ENCODE measurements around the gene SLC4A7. TPM values are rescaled to one million over a fixed set of nuclear protein-coding genes. Genes with fewer than 3 reads are reported as not detected.

SLC4A7 gene
- total RNA-seq, 2 experiments from 2014 or later = 74.7 to 75.5 TPM

- Mint-ChIP-seq H3K27me3 (no peaks in the 10 kb centered on the region), H3K9me3 (no peaks in the 10 kb centered on the region), H3K27ac (peak overlapping the region; percentile 98), H3K36me3 (ENCODE audit: low read depth) (peaks cover 36% of the 10 kb centered on the region), H3K4me3 (peak overlapping the region; percentile 100), H3K4me1 (peaks cover 41% of the 10 kb centered on the region)
- POLR2A ChIA-PET = interaction anchor here (0.6 to 4.5 kb wide), 14 partner anchors 9 to 861 kb away, joined by 3 to 30 read pairs (median 4); partner anchors contain the start of gene NEK10
- DNase-seq = peak; percentile 44
- CTCF ChIA-PET = interaction anchor here (1.1 to 1.8 kb wide), 5 partner anchors 16 to 198 kb away, joined by 3 to 7 read pairs (median 3); no protein-coding TSS in a partner anchor
Observed at GRCh38 chr3:27483117-27484014, 818 bp downstream of the SLC4A7 start.

- CTCF ChIA-PET = interaction anchor here (0.6 to 1.3 kb wide), 4 partner anchors 13 to 201 kb away, joined by 3 to 9 read pairs (median 3); no protein-coding TSS in a partner anchor
- Mint-ChIP-seq H3K27me3 (no peaks in the 10 kb centered on the region), H3K4me1 (peaks cover 53% of the 10 kb centered on the region), H3K27ac (peak overlapping the region; percentile 92), H3K9me3 (peaks cover 14% of the 10 kb centered on the region), H3K36me3 (ENCODE audit: low read depth) (peaks cover 65% of the 10 kb centered on the region), H3K4me3 (peak overlapping the region; percentile 52)
- POLR2A ChIA-PET = interaction anchor here (0.8 to 1.5 kb wide), 11 partner anchors 8 to 200 kb away, joined by 3 to 6 read pairs (median 3); partner anchors contain the start of gene NEK10
- peak; percentile 29 for DNase-seq
Observed at GRCh38 chr3:27479806-27480543, 4.2 kb downstream of the SLC4A7 start.

- Mint-ChIP-seq H3K4me1 (peaks cover 32% of the 10 kb centered on the region), H3K9me3 (peaks cover 10% of the 10 kb centered on the region), H3K4me3 (no peak overlapping the region), H3K27me3 (no peaks in the 10 kb centered on the region), H3K36me3 (ENCODE audit: low read depth) (peaks cover 39% of the 10 kb centered on the region), H3K27ac (no peak overlapping the region)
- ChIA-PET POLR2A (interaction anchor here (0.7 to 1.4 kb wide), 5 partner anchors 8 to 103 kb away, joined by 3 to 4 read pairs (median 3); partner anchors contain the start of gene NEK10), CTCF (interaction anchor here (0.7 to 1.6 kb wide), 6 partner anchors 14 to 209 kb away, joined by 3 to 8 read pairs (median 4); no protein-coding TSS in a partner anchor)
- no peak for DNase-seq
Observed at GRCh38 chr3:27471923-27472550, 12.1 kb downstream of the SLC4A7 start.

- H3K27ac Mint-ChIP-seq = no peak overlapping the region
- H3K4me3 Mint-ChIP-seq = no peak overlapping the region
- no peaks in the 10 kb centered on the region for H3K9me3 Mint-ChIP-seq
- H3K4me1 Mint-ChIP-seq = peaks cover 16% of the 10 kb centered on the region
- peaks cover 23% of the 10 kb centered on the region for H3K36me3 Mint-ChIP-seq (ENCODE audit: low read depth)
- no peaks in the 10 kb centered on the region for H3K27me3 Mint-ChIP-seq
- DNase-seq = no peak
- ChIA-PET POLR2A (interaction anchor here (1.2 to 2.6 kb wide), 4 partner anchors 11 to 16 kb away, joined by 3 to 8 read pairs (median 4); partner anchors contain the start of gene SLC4A7), CTCF (interaction anchor here (0.6 to 4.0 kb wide), 18 partner anchors 9 to 217 kb away, joined by 3 to 22 read pairs (median 4); partner anchors contain the start of gene SLC4A7)
Observed at GRCh38 chr3:27468283-27468886, 15.8 kb downstream of the SLC4A7 start.

GRCh38 chr3:27467545-27467944, 16.6 kb downstream of the SLC4A7 start:
- peaks cover 1% of the 10 kb centered on the region for H3K9me3 Mint-ChIP-seq
- peaks cover 19% of the 10 kb centered on the region for H3K36me3 Mint-ChIP-seq (ENCODE audit: low read depth)
- CTCF ChIA-PET = interaction anchor here (0.6 to 4.0 kb wide), 29 partner anchors 10 to 338 kb away, joined by 3 to 22 read pairs (median 4); partner anchors contain the start of genes NEK10 and SLC4A7
- peaks cover 17% of the 10 kb centered on the region for H3K4me1 Mint-ChIP-seq
- H3K27me3 Mint-ChIP-seq = no peaks in the 10 kb centered on the region
- no peak overlapping the region for H3K27ac Mint-ChIP-seq
- no peak for DNase-seq
- POLR2A ChIA-PET = interaction anchor here (0.8 to 1.4 kb wide), 4 partner anchors 12 to 98 kb away, joined by 3 read pairs; partner anchors contain the start of gene NEK10
- no peak overlapping the region for H3K4me3 Mint-ChIP-seq

GRCh38 chr3:27464646-27465045, 19.5 kb downstream of the SLC4A7 start:
- H3K27ac Mint-ChIP-seq = no peak overlapping the region
- POLR2A ChIA-PET = no interaction called here
- H3K9me3 Mint-ChIP-seq = peaks cover 2% of the 10 kb centered on the region
- DNase-seq = no peak
- CTCF ChIA-PET = interaction anchor here (0.6 to 1.8 kb wide), 4 partner anchors 12 to 329 kb away, joined by 3 to 5 read pairs (median 4); no protein-coding TSS in a partner anchor
- no peaks in the 10 kb centered on the region for H3K27me3 Mint-ChIP-seq
- peaks cover 13% of the 10 kb centered on the region for H3K4me1 Mint-ChIP-seq
- no peak overlapping the region for H3K4me3 Mint-ChIP-seq
- H3K36me3 Mint-ChIP-seq (ENCODE audit: low read depth) = peaks cover 27% of the 10 kb centered on the region

GRCh38 chr3:27462228-27462627, 22.0 kb downstream of the SLC4A7 start:
- H3K27ac Mint-ChIP-seq = no peak overlapping the region
- CTCF ChIA-PET = no interaction called here
- no peak overlapping the region for H3K4me3 Mint-ChIP-seq
- peaks cover 2% of the 10 kb centered on the region for H3K9me3 Mint-ChIP-seq
- H3K4me1 Mint-ChIP-seq = peaks cover 5% of the 10 kb centered on the region
- no peaks in the 10 kb centered on the region for H3K27me3 Mint-ChIP-seq
- peaks cover 27% of the 10 kb centered on the region for H3K36me3 Mint-ChIP-seq (ENCODE audit: low read depth)
- DNase-seq = no peak
- POLR2A ChIA-PET = no interaction called here

GRCh38 chr3:27458929-27459328, 25.3 kb downstream of the SLC4A7 start:
- Mint-ChIP-seq H3K4me1 (peaks cover 30% of the 10 kb centered on the region), H3K36me3 (ENCODE audit: low read depth) (peaks cover 30% of the 10 kb centered on the region), H3K27ac (no peak overlapping the region), H3K27me3 (no peaks in the 10 kb centered on the region), H3K9me3 (peaks cover 2% of the 10 kb centered on the region), H3K4me3 (no peak overlapping the region)
- POLR2A ChIA-PET = no interaction called here
- no peak for DNase-seq
- CTCF ChIA-PET = no interaction called here

GRCh38 chr3:27456554-27456953, 27.6 kb downstream of the SLC4A7 start:
- Mint-ChIP-seq H3K27me3 (no peaks in the 10 kb centered on the region), H3K4me3 (no peak overlapping the region), H3K9me3 (no peaks in the 10 kb centered on the region), H3K27ac (no peak overlapping the region), H3K36me3 (ENCODE audit: low read depth) (peaks cover 22% of the 10 kb centered on the region), H3K4me1 (peaks cover 42% of the 10 kb centered on the region)
- ChIA-PET CTCF (no interaction called here), POLR2A (no interaction called here)
- DNase-seq = no peak

GRCh38 chr3:27454914-27455313, 29.3 kb downstream of the SLC4A7 start:
- Mint-ChIP-seq H3K4me3 (no peak overlapping the region), H3K27ac (peak overlapping the region; percentile 55), H3K9me3 (no peaks in the 10 kb centered on the region), H3K4me1 (peaks cover 43% of the 10 kb centered on the region), H3K27me3 (no peaks in the 10 kb centered on the region), H3K36me3 (ENCODE audit: low read depth) (peaks cover 19% of the 10 kb centered on the region)
- POLR2A ChIA-PET = interaction anchor here (0.7 to 0.9 kb wide), 2 partner anchors 18 to 29 kb away, joined by 3 to 4 read pairs; partner anchors contain the start of gene SLC4A7
- no peak for DNase-seq
- CTCF ChIA-PET = no interaction called here

- CTCF ChIA-PET = no interaction called here
- no peak for DNase-seq
- no peak overlapping the region for H3K4me3 Mint-ChIP-seq
- no peaks in the 10 kb centered on the region for H3K9me3 Mint-ChIP-seq
- H3K27me3 Mint-ChIP-seq = no peaks in the 10 kb centered on the region
- H3K4me1 Mint-ChIP-seq = peaks cover 43% of the 10 kb centered on the region
- H3K27ac Mint-ChIP-seq = peak overlapping the region; percentile 32
- POLR2A ChIA-PET = interaction anchor here (0.7 to 0.9 kb wide), 2 partner anchors 18 to 30 kb away, joined by 3 to 4 read pairs; partner anchors contain the start of gene SLC4A7
- peaks cover 24% of the 10 kb centered on the region for H3K36me3 Mint-ChIP-seq (ENCODE audit: low read depth)
Observed at GRCh38 chr3:27454461-27454860, 29.7 kb downstream of the SLC4A7 start.

Measured in activated CD4-positive, alpha-beta memory T cell treated with anti-CD3 and anti-CD28 coated beads, Interleukin-2, amount 10 ng/mL, durations not matched to agents 7 days and 5 days (primary cell).